Activated CD8-positive, alpha-beta T cell treated with anti-CD3 and anti-CD28 coated beads, Interleukin-2, amount 10 ng/mL, durations not matched to agents 7 days and 5 days (primary cell): ENCODE data around the gene ZNF287. TPM values are rescaled to one million over a fixed set of nuclear protein-coding genes. Genes with fewer than 3 reads are reported as not detected.
"Not testable (repeated sequence)": the region's sequence is repeated elsewhere in the genome, so short reads cannot be mapped to it uniquely, and the experiment has no call there.

Experiments used
- ATAC-seq: fragments of 150-1000 bp; cut with Tn5 transposase; one replicate; pipeline ENCODE4 v1.10.0; 2021; ENCODE audit warnings: moderate library complexity
- CTCF ChIA-PET: fragments of 350-600 bp; sonication (Branson Sonifier 250); formaldehyde crosslinking; loops from one replicate; lab custom pipeline; 2021; ENCODE audit warnings: antibody characterized with exemption; lab: Charles Lee
- POLR2A ChIA-PET: fragments of 350-600 bp; sonication (Branson Sonifier 250); formaldehyde crosslinking; loops from one replicate; lab custom pipeline; 2021; ENCODE audit warnings: antibody characterized with exemption; lab: Charles Lee
- DNase-seq: peaks from one replicate; pipeline ENCODE4 v3.0.0-alpha.2; 2020
- H3K27ac Mint-ChIP-seq: one replicate; pipeline ENCODE4 v1.8.0; 2021; ENCODE audit warnings: mild to moderate bottlenecking, mixed read lengths
- H3K27me3 Mint-ChIP-seq: one replicate; pipeline ENCODE4 v1.8.0; 2021; ENCODE audit warnings: low read depth, mixed read lengths
- H3K36me3 Mint-ChIP-seq: one replicate; pipeline ENCODE4 v1.8.0; 2021; ENCODE audit warnings: low read depth, mixed read lengths
- H3K4me1 Mint-ChIP-seq: one replicate; pipeline ENCODE4 v1.8.0; 2021; ENCODE audit warnings: low read depth, mixed read lengths
- H3K4me3 Mint-ChIP-seq: one replicate; pipeline ENCODE4 v1.8.0; 2021; ENCODE audit warnings: mild to moderate bottlenecking, mixed read lengths
- H3K9me3 Mint-ChIP-seq: one replicate; pipeline ENCODE4 v1.8.0; 2022; ENCODE audit warnings: mixed read lengths; ENCODE audit not compliant: insufficient read depth
- total RNA-seq, 2 experiments: library from RNA; stranded (reverse); gene quantifications; one replicate each; pipeline ENCODE4 v1.2.3, GENCODE V29; 2021

The ZNF287 gene
- total RNA-seq, 2 experiments from 2014 or later: 5.7 to 5.9 TPM

GRCh38 chr17:16552637-16553045, 16.4 kb downstream of the ZNF287 start:
- Mint-ChIP-seq H3K36me3 (peaks cover 54% of the 10 kb centered on the region), H3K9me3 (peaks cover 58% of the 10 kb centered on the region), H3K4me1 (peaks cover 6% of the 10 kb centered on the region), H3K27ac (no peak overlapping the region), H3K27me3 (no peaks in the 10 kb centered on the region), H3K4me3 (no peak overlapping the region)
- ChIA-PET CTCF (no interaction called here), POLR2A (no interaction called here)
- DNase-seq (no peak), ATAC-seq (no peak)

GRCh38 chr17:16551878-16552636, 16.9 kb downstream of the ZNF287 start:
- Mint-ChIP-seq H3K27me3 (no peaks in the 10 kb centered on the region), H3K27ac (no peak overlapping the region), H3K4me3 (no peak overlapping the region), H3K36me3 (peaks cover 48% of the 10 kb centered on the region), H3K4me1 (peaks cover under 1% of the 10 kb centered on the region), H3K9me3 (peaks cover 56% of the 10 kb centered on the region)
- POLR2A ChIA-PET: no interaction called here
- CTCF ChIA-PET: no interaction called here
- no peak for ATAC-seq
- no peak for DNase-seq

- DNase-seq: no peak
- CTCF ChIA-PET: interaction anchor here (0.8 to 3.1 kb wide), 6 partner anchors 15 to 153 kb away, joined by 3 to 48 read pairs (median 10); partner anchors contain the start of gene CCDC144A
- ATAC-seq: no peak
- Mint-ChIP-seq H3K27me3 (no peaks in the 10 kb centered on the region), H3K27ac (peak overlapping the region; percentile 99), H3K9me3 (peaks cover 12% of the 10 kb centered on the region), H3K4me1 (peaks cover 30% of the 10 kb centered on the region), H3K36me3 (no peaks in the 10 kb centered on the region), H3K4me3 (peak overlapping the region; percentile 95)
- POLR2A ChIA-PET: interaction anchor here (1.4 kb wide), 1 partner anchor 52 kb away, joined by 5 read pairs; no protein-coding TSS in a partner anchor
Observed at GRCh38 chr17:16537130-16537458, 31.9 kb downstream of the ZNF287 start.

GRCh38 chr17:16534236-16534635, 34.8 kb downstream of the ZNF287 start:
- DNase-seq (no peak), ATAC-seq (no peak)
- no peak overlapping the region for H3K4me3 Mint-ChIP-seq
- peaks cover 30% of the 10 kb centered on the region for H3K4me1 Mint-ChIP-seq
- POLR2A ChIA-PET: no interaction called here
- H3K36me3 Mint-ChIP-seq: no peaks in the 10 kb centered on the region
- peaks cover 13% of the 10 kb centered on the region for H3K27me3 Mint-ChIP-seq
- H3K9me3 Mint-ChIP-seq: peaks cover 3% of the 10 kb centered on the region
- CTCF ChIA-PET: interaction anchor here (2.4 kb wide), 1 partner anchor 13 kb away, joined by 17 read pairs; no protein-coding TSS in a partner anchor
- no peak overlapping the region for H3K27ac Mint-ChIP-seq

GRCh38 chr17:16529906-16530305, 39.1 kb downstream of the ZNF287 start:
- Mint-ChIP-seq H3K9me3 (peaks cover 3% of the 10 kb centered on the region), H3K27me3 (peaks cover 36% of the 10 kb centered on the region)
- POLR2A ChIA-PET: no interaction called here

DNA sequence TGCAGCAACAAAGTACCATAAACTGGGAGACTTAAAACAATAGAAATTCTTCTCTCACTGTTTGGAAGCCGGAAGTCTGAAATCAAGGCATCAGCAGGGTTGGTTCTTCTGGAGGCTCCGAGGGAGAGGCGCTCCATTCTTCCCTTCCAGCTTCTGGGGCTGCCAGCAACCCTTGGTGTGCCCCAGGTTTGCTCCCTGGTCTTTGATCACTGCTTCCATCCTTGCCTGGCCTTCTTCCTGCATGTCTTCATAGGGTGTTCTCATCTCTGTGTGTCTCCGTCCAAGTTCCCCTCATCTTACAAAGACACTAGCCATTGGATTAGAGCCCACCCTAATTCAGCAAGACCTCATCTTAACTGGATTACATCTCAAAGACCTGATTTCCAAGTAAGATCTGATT, 41.7 kb downstream of the ZNF287 start:
- no peak overlapping the region for H3K27ac Mint-ChIP-seq
- ChIA-PET POLR2A (no interaction called here), CTCF (no interaction called here)
- DNase-seq (no peak), ATAC-seq (no peak)
- H3K27me3 Mint-ChIP-seq: peaks cover 36% of the 10 kb centered on the region
- H3K4me3 Mint-ChIP-seq: no peak overlapping the region
- no peaks in the 10 kb centered on the region for H3K9me3 Mint-ChIP-seq
- peaks cover 9% of the 10 kb centered on the region for H3K4me1 Mint-ChIP-seq
- no peaks in the 10 kb centered on the region for H3K36me3 Mint-ChIP-seq

More at GRCh38 chr17:16529906-16530305, 39.1 kb downstream of the ZNF287 start:
- no peak overlapping the region for H3K27ac Mint-ChIP-seq
- H3K4me1 Mint-ChIP-seq: peaks cover 18% of the 10 kb centered on the region
- CTCF ChIA-PET: interaction anchor here (0.6 to 1.9 kb wide), 3 partner anchors 59 to 630 kb away, joined by 3 to 13 read pairs (median 3); no protein-coding TSS in a partner anchor
- no peaks in the 10 kb centered on the region for H3K36me3 Mint-ChIP-seq
- DNase-seq (no peak), ATAC-seq (no peak)
- no peak overlapping the region for H3K4me3 Mint-ChIP-seq

DNA sequence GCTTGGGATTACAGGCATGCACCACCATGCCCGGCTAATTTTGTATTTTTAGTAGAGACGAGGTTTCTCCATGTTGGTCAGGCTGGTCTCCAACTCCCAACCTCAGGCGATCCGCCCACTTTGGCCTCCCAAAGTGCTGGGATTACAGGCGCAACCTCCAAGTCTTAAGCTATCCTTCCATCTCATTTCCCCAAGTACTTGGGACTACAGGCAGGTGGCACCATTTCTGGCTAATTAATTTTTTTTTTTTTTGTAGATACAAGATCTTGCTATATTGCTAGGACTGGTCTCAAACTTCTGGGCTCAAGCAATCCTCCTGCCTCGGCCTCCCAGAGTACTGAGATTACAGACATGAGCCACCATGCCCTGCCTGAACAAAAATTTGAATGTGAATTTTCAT, 43.4 kb downstream of the ZNF287 start:
- H3K9me3 Mint-ChIP-seq, H3K36me3 Mint-ChIP-seq, ATAC-seq, DNase-seq, H3K4me3 Mint-ChIP-seq, H3K27ac Mint-ChIP-seq: not testable (repeated sequence)
- ChIA-PET POLR2A (interaction anchor here (0.7 kb wide), 2 partner anchors 14 to 383 kb away, joined by 3 read pairs; no protein-coding TSS in a partner anchor), CTCF (interaction anchor here (0.6 to 1.5 kb wide), 2 partner anchors 64 to 164 kb away, joined by 3 to 5 read pairs; partner anchors contain the start of gene CCDC144A)
- Mint-ChIP-seq H3K4me1 (peaks cover 12% of the 10 kb centered on the region), H3K27me3 (peaks cover 31% of the 10 kb centered on the region)

GRCh38 chr17:16521070-16521727, 47.8 kb downstream of the ZNF287 start:
- Mint-ChIP-seq H3K27ac (peak overlapping the region; percentile 56), H3K36me3 (no peaks in the 10 kb centered on the region), H3K9me3 (no peaks in the 10 kb centered on the region), H3K4me3 (no peak overlapping the region), H3K27me3 (peaks cover 22% of the 10 kb centered on the region), H3K4me1 (peaks cover 3% of the 10 kb centered on the region)
- ChIA-PET CTCF (interaction anchor here (0.6 to 6.0 kb wide), 40 partner anchors 10 to 523 kb away, joined by 3 to 111 read pairs (median 4); partner anchors contain the start of genes CENPV, TRPV2 and UBB), POLR2A (no interaction called here)
- peak; percentile 98 for ATAC-seq
- peak; percentile 81 for DNase-seq

DNA sequence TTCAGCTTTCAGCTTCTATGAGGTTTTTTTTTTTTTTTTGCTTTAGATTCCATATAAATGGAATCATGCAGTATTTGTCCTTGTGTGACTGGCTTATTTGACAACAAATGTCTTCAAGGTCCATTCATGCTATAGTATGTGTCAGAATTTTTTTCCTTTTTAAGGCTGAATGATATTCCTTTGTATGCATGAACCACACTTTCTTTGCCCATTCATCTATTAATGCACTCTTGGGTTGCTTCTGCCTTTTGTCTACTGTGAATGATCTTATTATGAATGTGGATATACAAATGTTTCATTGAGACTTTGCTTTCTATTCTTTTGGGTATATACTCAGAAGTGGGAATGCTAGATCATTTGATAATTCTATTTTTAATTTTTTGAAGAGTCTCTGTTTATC, 50.0 kb downstream of the ZNF287 start:
- Mint-ChIP-seq H3K4me1 (peaks cover 3% of the 10 kb centered on the region), H3K4me3 (no peak overlapping the region), H3K9me3 (no peaks in the 10 kb centered on the region), H3K27ac (no peak overlapping the region), H3K27me3 (peaks cover 29% of the 10 kb centered on the region), H3K36me3 (no peaks in the 10 kb centered on the region)
- POLR2A ChIA-PET: interaction anchor here (0.6 kb wide), 1 partner anchor 100 kb away, joined by 4 read pairs; no protein-coding TSS in a partner anchor
- no peak for DNase-seq
- CTCF ChIA-PET: interaction anchor here (1.3 to 6.0 kb wide), 3 partner anchors 67 to 155 kb away, joined by 3 to 111 read pairs (median 52); no protein-coding TSS in a partner anchor
- ATAC-seq: no peak

- no peak for ATAC-seq
- Mint-ChIP-seq H3K4me1 (peaks cover 3% of the 10 kb centered on the region), H3K4me3 (no peak overlapping the region), H3K36me3 (no peaks in the 10 kb centered on the region), H3K27ac (no peak overlapping the region), H3K9me3 (no peaks in the 10 kb centered on the region), H3K27me3 (peaks cover 33% of the 10 kb centered on the region)
- ChIA-PET POLR2A (no interaction called here), CTCF (interaction anchor here (0.6 to 1.4 kb wide), 4 partner anchors 19 to 154 kb away, joined by 3 to 5 read pairs (median 4); no protein-coding TSS in a partner anchor)
- DNase-seq: no peak
Observed at GRCh38 chr17:16517477-16517876, 51.5 kb downstream of the ZNF287 start.

DNA sequence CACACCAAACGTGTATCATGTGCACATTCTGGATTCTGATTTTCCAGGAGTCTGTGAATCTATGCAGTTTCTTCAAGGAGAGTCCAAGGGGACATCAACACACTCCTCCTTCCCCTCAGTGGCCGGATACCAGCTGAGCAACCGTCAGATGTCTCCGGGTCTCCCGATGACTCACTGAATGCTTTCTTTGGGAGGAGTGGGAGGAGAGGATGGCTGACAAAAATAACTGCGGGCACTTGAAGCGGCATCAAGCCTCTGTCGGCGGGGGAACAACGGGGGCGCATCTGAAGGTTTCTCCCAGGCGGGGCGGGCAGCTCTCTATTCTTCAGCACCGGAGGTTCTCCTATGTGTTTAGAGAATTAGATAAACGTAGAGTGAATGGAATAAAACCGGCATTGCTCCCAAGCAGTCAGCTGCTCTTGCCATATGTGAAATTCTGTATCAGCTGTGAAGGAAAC, 52.4 kb downstream of the ZNF287 start:
- ATAC-seq: no peak
- Mint-ChIP-seq H3K9me3 (no peaks in the 10 kb centered on the region), H3K36me3 (no peaks in the 10 kb centered on the region), H3K27me3 (peaks cover 33% of the 10 kb centered on the region), H3K4me3 (no peak overlapping the region), H3K27ac (no peak overlapping the region), H3K4me1 (peaks cover 12% of the 10 kb centered on the region)
- ChIA-PET POLR2A (no interaction called here), CTCF (interaction anchor here (0.6 to 1.4 kb wide), 5 partner anchors 19 to 89 kb away, joined by 3 to 5 read pairs (median 3); no protein-coding TSS in a partner anchor)
- DNase-seq: no peak
